Activated CD4-positive, alpha-beta T cell treated with anti-CD3 and anti-CD28 coated beads for 4 hours (primary cell): ENCODE measurements around the gene IQGAP3.

Source experiments
- DNase-seq, 2 donors: peaks; one replicate each; pipeline ENCODE4 v3.0.0-alpha.2; 2020

Gene IQGAP3

DNA sequence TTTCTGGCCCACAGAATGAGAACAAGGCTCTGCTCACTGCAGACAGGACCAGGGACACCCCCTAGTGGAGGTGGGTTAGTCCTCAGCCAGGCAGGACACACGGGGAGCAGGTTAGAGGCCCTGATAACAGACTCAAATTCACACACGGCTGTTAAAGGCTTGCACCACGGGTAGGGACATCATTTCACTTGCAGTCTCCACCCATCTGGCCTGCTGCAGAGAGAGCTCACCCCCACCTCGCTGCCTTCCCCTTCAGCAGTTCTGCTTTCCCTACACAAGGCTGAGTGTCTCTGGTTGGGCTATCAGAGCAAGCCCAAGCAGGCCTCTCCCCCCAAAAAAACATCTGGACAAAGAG is 92.4 kb downstream of the IQGAP3 start:
- no peak for DNase-seq

- DNase-seq, result no peak
These were observed 93.0 kb downstream of the IQGAP3 start for GRCh38 chr1:156479093-156480015.

- DNase-seq, result no peak
These were observed 94.1 kb downstream of the IQGAP3 start for GRCh38 chr1:156478250-156478627.

GRCh38 chr1:156477526-156478249 is 94.7 kb downstream of the IQGAP3 start:
- DNase-seq, result no peak

DNA sequence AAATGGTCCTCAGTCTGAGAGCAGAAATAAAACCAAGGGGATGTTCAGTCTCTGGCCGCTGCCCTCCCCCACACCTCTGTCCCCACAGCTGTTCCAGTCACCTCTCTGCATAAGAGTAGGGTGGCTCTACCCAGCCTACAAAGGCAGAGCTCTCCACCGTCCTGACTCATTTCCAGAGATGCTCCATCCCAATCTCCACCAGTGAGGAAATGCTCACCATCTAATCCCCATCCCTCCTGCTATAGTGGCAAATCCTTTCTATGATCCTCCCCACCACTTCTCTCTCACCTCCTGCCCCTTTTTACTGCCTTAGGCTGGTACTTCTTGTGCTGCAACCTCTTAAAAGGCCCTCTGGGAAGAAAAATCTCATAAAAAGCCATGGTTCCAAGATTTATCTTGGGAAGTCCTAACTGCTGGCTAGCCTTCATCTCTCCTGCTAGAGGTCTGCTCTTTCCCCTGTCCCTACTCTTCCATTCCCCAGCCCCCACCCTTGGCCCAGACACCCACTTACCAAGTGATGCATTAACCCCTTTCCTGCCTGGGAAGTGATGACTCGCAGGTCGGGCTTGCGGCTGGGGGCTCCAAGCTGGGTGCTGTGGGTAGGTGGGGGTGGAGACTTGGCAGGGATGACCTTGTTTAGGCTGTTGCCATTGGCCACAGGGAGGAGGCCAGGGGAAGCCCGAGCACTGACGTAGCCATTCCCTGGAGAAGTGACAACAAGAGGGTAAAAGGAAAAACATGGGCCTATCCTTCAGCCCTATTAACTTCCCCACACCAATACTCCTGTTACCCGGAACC is 95.7 kb downstream of the IQGAP3 start:
- no peak for DNase-seq

- DNase-seq, result no peak
These were observed 96.5 kb downstream of the IQGAP3 start for GRCh38 chr1:156475568-156476500.
